WTC11 (cell line): ENCODE data around the gene SUZ12. TPM values are rescaled to one million over a fixed set of nuclear protein-coding genes. Genes with fewer than 3 reads are reported as not detected.

Source experiments
- ATAC-seq: fragments of 200-7000 bp; cut with Tn5 transposase; 2 replicates; pipeline ENCODE4 v1.10.0; 2021; ENCODE audit warnings: mild to moderate bottlenecking, moderate library complexity
- CTCF ChIA-PET: fragments of 300-600 bp; sonication (Branson Sonifier 250); formaldehyde crosslinking; loops from one replicate; lab custom pipeline; 2021; ENCODE audit warnings: antibody characterized with exemption; lab: Charles Lee
- POLR2A ChIA-PET: fragments of 350-600 bp; sonication (Branson Sonifier 250); formaldehyde crosslinking; loops from one replicate; lab custom pipeline; 2021; ENCODE audit warnings: antibody characterized with exemption; lab: Charles Lee
- DNase-seq: peaks from one replicate; pipeline ENCODE4 v3.0.0; 2021; ENCODE audit warnings: low spot score
- H3K27ac Mint-ChIP-seq: 2 replicates; pipeline ENCODE4 v1.8.0; 2021; ENCODE audit warnings: mixed read lengths
- H3K27me3 Mint-ChIP-seq: 2 replicates; pipeline ENCODE4 v1.8.0; 2021; ENCODE audit warnings: low read depth, mild to moderate bottlenecking, moderate library complexity, mixed read lengths
- H3K36me3 Mint-ChIP-seq: 2 replicates; pipeline ENCODE4 v1.8.0; 2021; ENCODE audit warnings: mixed read lengths
- H3K4me1 Mint-ChIP-seq: 2 replicates; pipeline ENCODE4 v1.8.0; 2022; ENCODE audit warnings: mixed read lengths
- H3K4me3 Mint-ChIP-seq: 2 replicates; pipeline ENCODE4 v1.8.0; 2021; ENCODE audit warnings: mild to moderate bottlenecking, moderate library complexity, mixed read lengths
- H3K9me3 Mint-ChIP-seq: 2 replicates; pipeline ENCODE4 v1.8.0; 2021; ENCODE audit warnings: mixed read lengths
- CREB1 ChIP-seq: sonication (generic); formaldehyde crosslinking; IDR thresholded peaks from 2 replicates; pipeline ENCODE4 v1.8.0; 2023; ENCODE audit warnings: mild to moderate bottlenecking, missing genetic modification reagents
- ETV6 ChIP-seq: sonication (generic); formaldehyde crosslinking; IDR thresholded peaks from 2 replicates; pipeline ENCODE4 v1.8.1; 2022; ENCODE audit warnings: mild to moderate bottlenecking, missing genetic modification reagents
- FOXJ3 ChIP-seq: sonication (generic); formaldehyde crosslinking; IDR thresholded peaks from 2 replicates; pipeline ENCODE4 v1.9.0; 2021; ENCODE audit warnings: missing genetic modification reagents, mild to moderate bottlenecking, borderline replicate concordance
- FOXP4 ChIP-seq: sonication (generic); formaldehyde crosslinking; IDR thresholded peaks from 2 replicates; pipeline ENCODE4 v1.8.0; 2022; ENCODE audit warnings: mild to moderate bottlenecking, missing genetic modification reagents
- IRF1 ChIP-seq: sonication (generic); formaldehyde crosslinking; IDR thresholded peaks from 2 replicates; pipeline ENCODE4 v1.8.0; 2023; ENCODE audit warnings: missing genetic modification reagents
- IRF2 ChIP-seq: sonication (generic); formaldehyde crosslinking; IDR thresholded peaks from 2 replicates; pipeline ENCODE4 v1.8.0; 2022; ENCODE audit warnings: low read depth, missing genetic modification reagents, borderline replicate concordance
- JUN ChIP-seq: sonication (generic); formaldehyde crosslinking; IDR thresholded peaks from 2 replicates; pipeline ENCODE4 v1.8.0; 2023; ENCODE audit warnings: mild to moderate bottlenecking, missing genetic modification reagents
- OVOL2 ChIP-seq: fragments of 250-450 bp; sonication (Bioruptor Pico); IDR thresholded peaks from 2 replicates; pipeline ENCODE4 v1.9.0; 2021; ENCODE audit warnings: mild to moderate bottlenecking, borderline replicate concordance
- RORB ChIP-seq: fragments of 250-450 bp; sonication (Bioruptor Pico); IDR thresholded peaks from 2 replicates; pipeline ENCODE4 v1.9.0; 2021; ENCODE audit warnings: mild to moderate bottlenecking
- SMAD3 ChIP-seq: sonication (generic); formaldehyde crosslinking; IDR thresholded peaks from 2 replicates; pipeline ENCODE4 v1.8.0; 2022; ENCODE audit warnings: missing genetic modification reagents, mild to moderate bottlenecking, borderline replicate concordance
- SMAD4 ChIP-seq: sonication (generic); formaldehyde crosslinking; IDR thresholded peaks from 2 replicates; pipeline ENCODE4 v1.8.0; 2022; ENCODE audit warnings: mild to moderate bottlenecking, missing genetic modification reagents
- SOX15 ChIP-seq: fragments of 250-450 bp; sonication (Bioruptor Pico); IDR thresholded peaks from 2 replicates; pipeline ENCODE4 v1.9.0; 2021; ENCODE audit warnings: mild to moderate bottlenecking
- TCF7 ChIP-seq: sonication (generic); formaldehyde crosslinking; IDR thresholded peaks from 2 replicates; pipeline ENCODE4 v1.8.0; 2022; ENCODE audit warnings: mild to moderate bottlenecking, low read depth, missing genetic modification reagents, moderate library complexity
- ZNF219 ChIP-seq: sonication (generic); formaldehyde crosslinking; IDR thresholded peaks from 2 replicates; pipeline ENCODE4 v1.8.0; 2023; ENCODE audit warnings: missing genetic modification reagents, mild to moderate bottlenecking, borderline replicate concordance
- ZNF232 ChIP-seq: sonication (generic); formaldehyde crosslinking; IDR thresholded peaks from 2 replicates; pipeline ENCODE4 v1.8.0; 2022; ENCODE audit warnings: mild to moderate bottlenecking, missing genetic modification reagents
- total RNA-seq: library from RNA; stranded (reverse); gene quantifications from 3 replicates; pipeline ENCODE4 v1.2.3, GENCODE V29; 2021
- TF ChIP-seq, protein P1 (sequence below): sonication (generic); formaldehyde crosslinking; IDR thresholded peaks from 2 replicates; pipeline ENCODE4 v1.8.0; 2022; ENCODE audit warnings: mild to moderate bottlenecking, missing genetic modification reagents
- TF ChIP-seq, protein P2 (sequence below): sonication (generic); formaldehyde crosslinking; IDR thresholded peaks from 2 replicates; pipeline ENCODE4 v1.8.1; 2023; ENCODE audit warnings: mild to moderate bottlenecking, missing genetic modification reagents, borderline replicate concordance
- TF ChIP-seq, protein P3 (sequence below): sonication (generic); formaldehyde crosslinking; IDR thresholded peaks from 2 replicates; pipeline ENCODE4 v1.8.1; 2022; ENCODE audit warnings: low read depth, mild to moderate bottlenecking, moderate library complexity, missing genetic modification reagents, borderline replicate concordance
- TF ChIP-seq, protein P4 (sequence below): sonication (generic); formaldehyde crosslinking; IDR thresholded peaks from 2 replicates; pipeline ENCODE4 v1.8.1; 2022; ENCODE audit warnings: mild to moderate bottlenecking, missing genetic modification reagents, moderate library complexity, borderline replicate concordance

Gene SUZ12
- total RNA-seq, 1 experiment from 2014 or later, result 28.4 TPM

DNA sequence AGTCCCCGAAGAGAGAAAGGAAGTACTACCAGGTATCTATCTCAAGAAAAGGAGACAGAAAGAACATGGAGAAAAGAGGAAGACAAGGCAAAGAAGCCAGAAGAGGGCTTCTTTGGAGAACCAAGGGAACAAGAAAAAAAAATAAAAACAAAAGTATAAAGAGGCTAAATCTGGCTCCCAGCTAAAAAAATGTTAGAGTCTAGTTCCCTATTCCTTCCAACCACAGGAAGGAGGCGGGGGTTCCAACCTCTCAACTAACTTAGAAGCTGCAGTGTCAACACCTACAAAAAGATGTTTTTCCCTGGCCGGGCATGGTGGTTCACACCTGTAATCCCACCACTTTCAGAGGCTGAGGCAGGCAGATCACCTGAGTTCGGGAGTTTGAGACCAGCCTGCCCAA is 48.7 kb upstream of the SUZ12 start (continued):
- TF ChIP-seq, protein P1, sequence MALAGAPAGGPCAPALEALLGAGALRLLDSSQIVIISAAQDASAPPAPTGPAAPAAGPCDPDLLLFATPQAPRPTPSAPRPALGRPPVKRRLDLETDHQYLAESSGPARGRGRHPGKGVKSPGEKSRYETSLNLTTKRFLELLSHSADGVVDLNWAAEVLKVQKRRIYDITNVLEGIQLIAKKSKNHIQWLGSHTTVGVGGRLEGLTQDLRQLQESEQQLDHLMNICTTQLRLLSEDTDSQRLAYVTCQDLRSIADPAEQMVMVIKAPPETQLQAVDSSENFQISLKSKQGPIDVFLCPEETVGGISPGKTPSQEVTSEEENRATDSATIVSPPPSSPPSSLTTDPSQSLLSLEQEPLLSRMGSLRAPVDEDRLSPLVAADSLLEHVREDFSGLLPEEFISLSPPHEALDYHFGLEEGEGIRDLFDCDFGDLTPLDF, result no peak
- TF ChIP-seq SOX15 (CRISPR knock-in tag), result no peak

GRCh38 chr17:31900877-31901276 is 35.9 kb upstream of the SUZ12 start:
- H3K4me1 Mint-ChIP-seq, result peaks cover 2% of the 10 kb centered on the region; the same call in 1 of the 2 replicates
- no peaks in the 10 kb centered on the region for H3K9me3 Mint-ChIP-seq
- H3K27ac Mint-ChIP-seq, result no peak overlapping the region
- no peaks in the 10 kb centered on the region for H3K27me3 Mint-ChIP-seq
- CTCF ChIA-PET, result interaction anchor here (0.6 to 1.7 kb wide), 27 partner anchors 10 to 543 kb away, joined by 3 to 16 read pairs (median 4); partner anchors contain the start of genes COPRS, LRRC37B, PSMD11 and SUZ12
- DNase-seq (no peak), ATAC-seq (no peak)
- H3K36me3 Mint-ChIP-seq, result peaks cover 21% of the 10 kb centered on the region
- no peak for TF ChIP-seq JUN (CRISPR knock-in tag)
- TF ChIP-seq ZNF219 (CRISPR knock-in tag), result no peak
- no peak for TF ChIP-seq SMAD3 (CRISPR knock-in tag)
- TF ChIP-seq IRF2, result no peak
- TF ChIP-seq, protein P2, sequence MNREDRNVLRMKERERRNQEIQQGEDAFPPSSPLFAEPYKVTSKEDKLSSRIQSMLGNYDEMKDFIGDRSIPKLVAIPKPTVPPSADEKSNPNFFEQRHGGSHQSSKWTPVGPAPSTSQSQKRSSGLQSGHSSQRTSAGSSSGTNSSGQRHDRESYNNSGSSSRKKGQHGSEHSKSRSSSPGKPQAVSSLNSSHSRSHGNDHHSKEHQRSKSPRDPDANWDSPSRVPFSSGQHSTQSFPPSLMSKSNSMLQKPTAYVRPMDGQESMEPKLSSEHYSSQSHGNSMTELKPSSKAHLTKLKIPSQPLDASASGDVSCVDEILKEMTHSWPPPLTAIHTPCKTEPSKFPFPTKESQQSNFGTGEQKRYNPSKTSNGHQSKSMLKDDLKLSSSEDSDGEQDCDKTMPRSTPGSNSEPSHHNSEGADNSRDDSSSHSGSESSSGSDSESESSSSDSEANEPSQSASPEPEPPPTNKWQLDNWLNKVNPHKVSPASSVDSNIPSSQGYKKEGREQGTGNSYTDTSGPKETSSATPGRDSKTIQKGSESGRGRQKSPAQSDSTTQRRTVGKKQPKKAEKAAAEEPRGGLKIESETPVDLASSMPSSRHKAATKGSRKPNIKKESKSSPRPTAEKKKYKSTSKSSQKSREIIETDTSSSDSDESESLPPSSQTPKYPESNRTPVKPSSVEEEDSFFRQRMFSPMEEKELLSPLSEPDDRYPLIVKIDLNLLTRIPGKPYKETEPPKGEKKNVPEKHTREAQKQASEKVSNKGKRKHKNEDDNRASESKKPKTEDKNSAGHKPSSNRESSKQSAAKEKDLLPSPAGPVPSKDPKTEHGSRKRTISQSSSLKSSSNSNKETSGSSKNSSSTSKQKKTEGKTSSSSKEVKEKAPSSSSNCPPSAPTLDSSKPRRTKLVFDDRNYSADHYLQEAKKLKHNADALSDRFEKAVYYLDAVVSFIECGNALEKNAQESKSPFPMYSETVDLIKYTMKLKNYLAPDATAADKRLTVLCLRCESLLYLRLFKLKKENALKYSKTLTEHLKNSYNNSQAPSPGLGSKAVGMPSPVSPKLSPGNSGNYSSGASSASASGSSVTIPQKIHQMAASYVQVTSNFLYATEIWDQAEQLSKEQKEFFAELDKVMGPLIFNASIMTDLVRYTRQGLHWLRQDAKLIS, result no peak
- TF ChIP-seq RORB (CRISPR knock-in tag), result no peak
- no peak for TF ChIP-seq FOXJ3
- no peak for TF ChIP-seq ZNF232 (CRISPR knock-in tag)
- no peak for TF ChIP-seq SMAD4 (CRISPR knock-in tag)
- TF ChIP-seq TCF7 (CRISPR knock-in tag), result no peak
- TF ChIP-seq, protein P3, sequence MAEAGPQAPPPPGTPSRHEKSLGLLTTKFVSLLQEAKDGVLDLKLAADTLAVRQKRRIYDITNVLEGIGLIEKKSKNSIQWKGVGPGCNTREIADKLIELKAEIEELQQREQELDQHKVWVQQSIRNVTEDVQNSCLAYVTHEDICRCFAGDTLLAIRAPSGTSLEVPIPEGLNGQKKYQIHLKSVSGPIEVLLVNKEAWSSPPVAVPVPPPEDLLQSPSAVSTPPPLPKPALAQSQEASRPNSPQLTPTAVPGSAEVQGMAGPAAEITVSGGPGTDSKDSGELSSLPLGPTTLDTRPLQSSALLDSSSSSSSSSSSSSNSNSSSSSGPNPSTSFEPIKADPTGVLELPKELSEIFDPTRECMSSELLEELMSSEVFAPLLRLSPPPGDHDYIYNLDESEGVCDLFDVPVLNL (CRISPR knock-in tag), result no peak
- TF ChIP-seq CREB1, result no peak
- no peak for TF ChIP-seq IRF1 (CRISPR knock-in tag)
- no peak for TF ChIP-seq OVOL2 (CRISPR knock-in tag)
- TF ChIP-seq, protein P4, sequence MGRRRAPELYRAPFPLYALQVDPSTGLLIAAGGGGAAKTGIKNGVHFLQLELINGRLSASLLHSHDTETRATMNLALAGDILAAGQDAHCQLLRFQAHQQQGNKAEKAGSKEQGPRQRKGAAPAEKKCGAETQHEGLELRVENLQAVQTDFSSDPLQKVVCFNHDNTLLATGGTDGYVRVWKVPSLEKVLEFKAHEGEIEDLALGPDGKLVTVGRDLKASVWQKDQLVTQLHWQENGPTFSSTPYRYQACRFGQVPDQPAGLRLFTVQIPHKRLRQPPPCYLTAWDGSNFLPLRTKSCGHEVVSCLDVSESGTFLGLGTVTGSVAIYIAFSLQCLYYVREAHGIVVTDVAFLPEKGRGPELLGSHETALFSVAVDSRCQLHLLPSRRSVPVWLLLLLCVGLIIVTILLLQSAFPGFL (CRISPR knock-in tag), result no peak
- no peak for TF ChIP-seq SOX15 (CRISPR knock-in tag)
- TF ChIP-seq ETV6, result no peak
- TF ChIP-seq FOXP4 (CRISPR knock-in tag), result no peak
- H3K4me3 Mint-ChIP-seq, result no peak overlapping the region
- POLR2A ChIA-PET, result no interaction called here
